Loucy (cell line): ENCODE results near the gene ITGA6.

Experiments used
- EZH2phosphoT487 ChIP-seq: fragments of 200-600 bp; IDR thresholded peaks from 2 replicates; pipeline ENCODE4 v1.6.1; 2018; ENCODE audit warnings: antibody characterized with exemption, mild to moderate bottlenecking, moderate library complexity, borderline replicate concordance
- TF ChIP-seq, protein P1 (sequence below): fragments of 200-600 bp; sonication (generic); conservative IDR thresholded peaks from 2 replicates; pipeline ENCODE4 v1.5.1; 2014; ENCODE audit warnings: mild to moderate bottlenecking, antibody characterized with exemption, low read length

DNA sequence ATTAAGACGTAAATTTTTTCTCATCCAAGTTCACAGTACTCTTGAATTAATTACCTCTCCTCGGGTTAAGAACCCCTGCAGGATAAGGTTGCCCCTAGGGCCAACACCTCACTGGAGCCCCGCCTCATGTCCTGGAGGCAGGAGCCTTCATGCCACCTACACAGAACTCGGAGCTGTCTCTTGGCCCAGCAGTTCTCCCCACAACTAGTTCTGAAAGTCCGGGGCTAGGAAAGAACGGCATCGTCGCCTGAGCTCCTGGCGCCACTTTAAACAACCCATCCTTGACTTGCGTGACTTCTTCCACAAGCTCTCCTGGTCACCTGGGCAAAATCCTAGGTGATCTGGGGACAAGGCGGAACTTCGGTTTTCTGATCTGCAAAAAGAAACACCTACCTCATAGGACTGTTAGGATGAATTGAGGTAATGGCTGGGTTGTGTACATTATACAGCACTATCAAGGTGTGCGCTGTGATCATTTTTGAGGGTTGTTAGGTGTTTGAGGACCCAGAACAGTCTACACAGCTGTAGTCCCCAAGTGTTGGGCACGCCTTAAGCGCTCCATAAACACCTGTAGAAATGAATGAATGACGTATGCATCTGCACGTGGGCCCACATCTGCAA lies 641 bp upstream of the ITGA6 start:
- TF ChIP-seq, protein P1, sequence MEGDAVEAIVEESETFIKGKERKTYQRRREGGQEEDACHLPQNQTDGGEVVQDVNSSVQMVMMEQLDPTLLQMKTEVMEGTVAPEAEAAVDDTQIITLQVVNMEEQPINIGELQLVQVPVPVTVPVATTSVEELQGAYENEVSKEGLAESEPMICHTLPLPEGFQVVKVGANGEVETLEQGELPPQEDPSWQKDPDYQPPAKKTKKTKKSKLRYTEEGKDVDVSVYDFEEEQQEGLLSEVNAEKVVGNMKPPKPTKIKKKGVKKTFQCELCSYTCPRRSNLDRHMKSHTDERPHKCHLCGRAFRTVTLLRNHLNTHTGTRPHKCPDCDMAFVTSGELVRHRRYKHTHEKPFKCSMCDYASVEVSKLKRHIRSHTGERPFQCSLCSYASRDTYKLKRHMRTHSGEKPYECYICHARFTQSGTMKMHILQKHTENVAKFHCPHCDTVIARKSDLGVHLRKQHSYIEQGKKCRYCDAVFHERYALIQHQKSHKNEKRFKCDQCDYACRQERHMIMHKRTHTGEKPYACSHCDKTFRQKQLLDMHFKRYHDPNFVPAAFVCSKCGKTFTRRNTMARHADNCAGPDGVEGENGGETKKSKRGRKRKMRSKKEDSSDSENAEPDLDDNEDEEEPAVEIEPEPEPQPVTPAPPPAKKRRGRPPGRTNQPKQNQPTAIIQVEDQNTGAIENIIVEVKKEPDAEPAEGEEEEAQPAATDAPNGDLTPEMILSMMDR: no peak
- no peak for TF ChIP-seq EZH2phosphoT487
